A549 (cell line): Measurements from ENCODE around the gene KCP.

Source experiments
- CEBPB ChIP-seq, 2 experiments: fragments of >200 bp in 1 of 2; sonication (Bioruptor Twin) in 1 of 2; formaldehyde crosslinking in 1 of 2; IDR thresholded peaks; 2 replicates each; pipeline ENCODE4 v1.6.1; 2012 to 2016
- FOXS1 ChIP-seq: fragments of 250-450 bp; sonication (Bioruptor Pico); IDR thresholded peaks from 2 replicates; pipeline ENCODE4 v1.5.0; 2020; ENCODE audit warnings: mild to moderate bottlenecking, moderate library complexity
- HDAC2 ChIP-seq: fragments of 200-600 bp; sonication (generic); IDR thresholded peaks from 2 replicates; pipeline ENCODE4 v1.6.1; 2016
- HOXA7 ChIP-seq: fragments of 250-450 bp; sonication (Bioruptor Pico); IDR thresholded peaks from 2 replicates; pipeline ENCODE4 v1.5.0; 2020; ENCODE audit warnings: mild to moderate bottlenecking, moderate library complexity
- MAFK ChIP-seq: fragments of 450-650 bp; IDR thresholded peaks from 2 replicates; pipeline ENCODE4 v1.6.1; 2014; ENCODE audit not compliant: partially characterized antibody
- MAZ ChIP-seq: fragments of 150-350 bp; IDR thresholded peaks from 2 replicates; pipeline ENCODE4 v1.6.1; 2014; ENCODE audit warnings: antibody characterized with exemption, low read depth, low read length, borderline replicate concordance
- PHF8 ChIP-seq: fragments of 200-600 bp; sonication (generic); IDR thresholded peaks from 2 replicates; pipeline ENCODE4 v1.6.1; 2016; ENCODE audit warnings: low read depth, mild to moderate bottlenecking, antibody characterized with exemption, moderate library complexity, borderline replicate concordance
- POLR2A ChIP-seq: IDR thresholded peaks from 2 replicates; pipeline ENCODE4 v1.6.1; 2012; ENCODE audit warnings: mild to moderate bottlenecking, low read length
- RAD21 ChIP-seq, 2 experiments: fragments of >200 bp in 1 of 2; sonication (Bioruptor Twin) in 1 of 2; formaldehyde crosslinking in 1 of 2; IDR thresholded peaks in 1 of 2; conservative IDR thresholded peaks in 1 of 2; 2 replicates in 1 of 2; 3 replicates in 1 of 2; pipeline ENCODE4 v1.6.1; 2012 to 2018; ENCODE audit warnings: inconsistent platforms in 1 of 2
- RNF2 ChIP-seq: fragments of 200-600 bp; sonication (generic); IDR thresholded peaks from 2 replicates; pipeline ENCODE4 v1.6.1; 2016; ENCODE audit warnings: low read depth, mild to moderate bottlenecking, antibody characterized with exemption, moderate library complexity, borderline replicate concordance
- TF ChIP-seq, protein P1 (sequence below): fragments of >200 bp; sonication (Bioruptor Twin); formaldehyde crosslinking; IDR thresholded peaks from 3 replicates; pipeline ENCODE4 v1.5.1; 2016
- TF ChIP-seq, protein P2 (sequence below): fragments of 450-650 bp; IDR thresholded peaks from 2 replicates; pipeline ENCODE4 v1.6.1; 2014; ENCODE audit warnings: antibody characterized with exemption
- TF ChIP-seq, protein P3 (sequence below): fragments of 200-600 bp; sonication (generic); IDR thresholded peaks from 2 replicates; pipeline ENCODE4 v1.6.1; 2016; ENCODE audit warnings: antibody characterized with exemption, mild to moderate bottlenecking, moderate library complexity

DNA sequence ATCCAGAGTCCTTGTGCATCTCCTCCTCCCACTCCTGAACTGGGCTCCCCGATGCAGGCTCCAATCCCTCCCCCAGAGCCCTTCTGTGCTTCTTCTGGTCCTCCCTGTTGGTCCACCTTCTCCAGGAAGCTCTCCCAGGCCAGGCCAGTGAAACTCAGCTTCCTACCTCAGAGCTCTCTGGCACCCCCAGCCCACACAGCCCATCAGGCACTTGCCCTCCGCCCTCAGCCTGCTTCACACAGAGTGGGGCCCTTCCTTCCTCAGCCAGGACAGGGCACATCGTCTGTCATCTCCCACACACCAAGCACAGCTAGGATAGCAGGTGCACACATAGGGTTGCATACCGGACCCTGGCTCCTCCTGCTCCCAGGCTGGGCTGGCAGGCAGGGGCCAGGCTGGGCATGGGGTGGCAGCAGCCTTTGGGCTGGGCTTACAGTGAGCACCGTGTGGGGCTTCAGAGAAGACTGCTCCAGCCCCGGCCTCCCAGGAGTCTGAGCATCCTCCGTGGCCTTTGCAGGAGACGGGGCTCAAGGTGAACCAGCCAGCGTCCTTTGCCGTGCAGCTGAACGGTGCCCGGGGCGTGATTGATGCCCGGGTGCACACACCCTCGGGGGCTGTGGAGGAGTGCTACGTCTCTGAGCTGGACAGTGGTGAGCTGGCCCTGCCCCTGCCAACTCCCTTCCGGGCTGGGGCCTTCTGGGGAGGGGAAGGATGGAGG lies 54.3 kb downstream of the KCP start:
- TF ChIP-seq, protein P1, sequence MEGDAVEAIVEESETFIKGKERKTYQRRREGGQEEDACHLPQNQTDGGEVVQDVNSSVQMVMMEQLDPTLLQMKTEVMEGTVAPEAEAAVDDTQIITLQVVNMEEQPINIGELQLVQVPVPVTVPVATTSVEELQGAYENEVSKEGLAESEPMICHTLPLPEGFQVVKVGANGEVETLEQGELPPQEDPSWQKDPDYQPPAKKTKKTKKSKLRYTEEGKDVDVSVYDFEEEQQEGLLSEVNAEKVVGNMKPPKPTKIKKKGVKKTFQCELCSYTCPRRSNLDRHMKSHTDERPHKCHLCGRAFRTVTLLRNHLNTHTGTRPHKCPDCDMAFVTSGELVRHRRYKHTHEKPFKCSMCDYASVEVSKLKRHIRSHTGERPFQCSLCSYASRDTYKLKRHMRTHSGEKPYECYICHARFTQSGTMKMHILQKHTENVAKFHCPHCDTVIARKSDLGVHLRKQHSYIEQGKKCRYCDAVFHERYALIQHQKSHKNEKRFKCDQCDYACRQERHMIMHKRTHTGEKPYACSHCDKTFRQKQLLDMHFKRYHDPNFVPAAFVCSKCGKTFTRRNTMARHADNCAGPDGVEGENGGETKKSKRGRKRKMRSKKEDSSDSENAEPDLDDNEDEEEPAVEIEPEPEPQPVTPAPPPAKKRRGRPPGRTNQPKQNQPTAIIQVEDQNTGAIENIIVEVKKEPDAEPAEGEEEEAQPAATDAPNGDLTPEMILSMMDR, result no peak
- TF ChIP-seq HOXA7 (CRISPR knock-in tag), result no peak
- TF ChIP-seq PHF8, result no peak
- TF ChIP-seq MAZ, result no peak
- TF ChIP-seq HDAC2, result no peak
- no peak for TF ChIP-seq MAFK
- TF ChIP-seq, protein P2, sequence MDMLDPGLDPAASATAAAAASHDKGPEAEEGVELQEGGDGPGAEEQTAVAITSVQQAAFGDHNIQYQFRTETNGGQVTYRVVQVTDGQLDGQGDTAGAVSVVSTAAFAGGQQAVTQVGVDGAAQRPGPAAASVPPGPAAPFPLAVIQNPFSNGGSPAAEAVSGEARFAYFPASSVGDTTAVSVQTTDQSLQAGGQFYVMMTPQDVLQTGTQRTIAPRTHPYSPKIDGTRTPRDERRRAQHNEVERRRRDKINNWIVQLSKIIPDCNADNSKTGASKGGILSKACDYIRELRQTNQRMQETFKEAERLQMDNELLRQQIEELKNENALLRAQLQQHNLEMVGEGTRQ, result no peak
- TF ChIP-seq, protein P3, sequence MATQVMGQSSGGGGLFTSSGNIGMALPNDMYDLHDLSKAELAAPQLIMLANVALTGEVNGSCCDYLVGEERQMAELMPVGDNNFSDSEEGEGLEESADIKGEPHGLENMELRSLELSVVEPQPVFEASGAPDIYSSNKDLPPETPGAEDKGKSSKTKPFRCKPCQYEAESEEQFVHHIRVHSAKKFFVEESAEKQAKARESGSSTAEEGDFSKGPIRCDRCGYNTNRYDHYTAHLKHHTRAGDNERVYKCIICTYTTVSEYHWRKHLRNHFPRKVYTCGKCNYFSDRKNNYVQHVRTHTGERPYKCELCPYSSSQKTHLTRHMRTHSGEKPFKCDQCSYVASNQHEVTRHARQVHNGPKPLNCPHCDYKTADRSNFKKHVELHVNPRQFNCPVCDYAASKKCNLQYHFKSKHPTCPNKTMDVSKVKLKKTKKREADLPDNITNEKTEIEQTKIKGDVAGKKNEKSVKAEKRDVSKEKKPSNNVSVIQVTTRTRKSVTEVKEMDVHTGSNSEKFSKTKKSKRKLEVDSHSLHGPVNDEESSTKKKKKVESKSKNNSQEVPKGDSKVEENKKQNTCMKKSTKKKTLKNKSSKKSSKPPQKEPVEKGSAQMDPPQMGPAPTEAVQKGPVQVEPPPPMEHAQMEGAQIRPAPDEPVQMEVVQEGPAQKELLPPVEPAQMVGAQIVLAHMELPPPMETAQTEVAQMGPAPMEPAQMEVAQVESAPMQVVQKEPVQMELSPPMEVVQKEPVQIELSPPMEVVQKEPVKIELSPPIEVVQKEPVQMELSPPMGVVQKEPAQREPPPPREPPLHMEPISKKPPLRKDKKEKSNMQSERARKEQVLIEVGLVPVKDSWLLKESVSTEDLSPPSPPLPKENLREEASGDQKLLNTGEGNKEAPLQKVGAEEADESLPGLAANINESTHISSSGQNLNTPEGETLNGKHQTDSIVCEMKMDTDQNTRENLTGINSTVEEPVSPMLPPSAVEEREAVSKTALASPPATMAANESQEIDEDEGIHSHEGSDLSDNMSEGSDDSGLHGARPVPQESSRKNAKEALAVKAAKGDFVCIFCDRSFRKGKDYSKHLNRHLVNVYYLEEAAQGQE, result no peak
- no peak for TF ChIP-seq FOXS1
- no peak for TF ChIP-seq RAD21 (conservative IDR thresholded peaks at IDR 0.05 in 1 of 2, IDR thresholded peaks at IDR 0.05 in 1 of 2)
- no peak for TF ChIP-seq RNF2
- no peak for TF ChIP-seq CEBPB (IDR thresholded peaks at IDR 0.05)
- no peak for TF ChIP-seq POLR2A
